GM18499 (cell line): ENCODE measurements around the gene BICDL1.

Source experiments
- ATAC-seq: cut with Tn5 transposase; IDR thresholded peaks from one replicate; pipeline ENCODE4 v1.9.1; 2021; ENCODE audit warnings: moderate number of reproducible peaks; ENCODE audit not compliant: insufficient read depth, unreplicated experiment

The BICDL1 gene

GRCh38 chr12:120076651-120077050 is 87.6 kb downstream of the BICDL1 start:
- no peak for ATAC-seq

GRCh38 chr12:120077260-120077659 is 88.2 kb downstream of the BICDL1 start:
- no peak for ATAC-seq

GRCh38 chr12:120078868-120079267 is 89.8 kb downstream of the BICDL1 start:
- ATAC-seq, result no peak

DNA sequence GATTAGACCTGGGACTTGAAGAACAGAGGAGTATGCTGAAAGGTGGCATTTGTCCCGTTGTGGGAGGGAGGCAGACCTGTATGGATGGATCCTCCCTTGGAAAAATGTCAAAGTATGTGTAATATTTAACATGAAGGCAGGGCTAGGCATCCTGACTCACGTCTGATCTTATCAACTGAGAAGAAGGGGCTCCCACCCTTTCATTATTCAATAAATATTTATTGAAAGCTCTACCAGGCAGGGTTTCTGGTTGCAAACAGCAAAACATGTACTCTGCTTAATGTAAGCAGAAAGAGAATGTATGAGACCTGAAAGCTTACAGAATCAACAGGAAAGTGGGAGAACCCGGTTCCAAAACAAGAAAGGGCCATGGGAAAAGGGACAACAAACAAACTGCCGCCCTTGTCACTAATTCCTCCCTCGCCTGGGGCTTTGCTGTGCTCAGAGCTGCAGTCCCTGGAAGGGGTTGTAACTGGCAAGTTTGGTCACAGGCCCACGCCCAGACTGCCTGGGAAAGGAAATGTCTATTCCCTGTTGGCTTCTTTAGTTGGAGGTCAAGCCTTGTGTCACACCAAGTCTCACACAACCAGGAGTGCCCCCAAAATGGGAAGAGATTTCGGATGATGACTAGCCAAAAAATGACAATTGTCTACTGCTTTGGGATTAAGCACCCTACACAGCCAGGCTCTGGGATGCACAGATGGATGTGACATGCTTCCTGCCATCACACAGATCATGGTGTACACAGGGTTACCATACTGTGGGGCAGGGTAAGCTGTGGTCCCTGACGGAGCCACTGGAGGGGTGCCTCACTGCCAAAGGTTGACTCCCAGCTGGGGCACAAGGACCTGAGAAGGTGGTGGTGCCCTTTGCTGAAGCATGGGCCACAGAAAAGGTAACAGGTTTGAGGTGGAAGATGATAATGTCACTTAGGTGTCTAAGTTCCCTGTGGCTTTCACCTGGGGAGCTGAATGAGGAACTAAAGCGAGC is 90.7 kb downstream of the BICDL1 start:
- no peak for ATAC-seq

- ATAC-seq, result no peak
Measured at GRCh38 chr12:120081641-120082040, 92.6 kb downstream of the BICDL1 start.

DNA sequence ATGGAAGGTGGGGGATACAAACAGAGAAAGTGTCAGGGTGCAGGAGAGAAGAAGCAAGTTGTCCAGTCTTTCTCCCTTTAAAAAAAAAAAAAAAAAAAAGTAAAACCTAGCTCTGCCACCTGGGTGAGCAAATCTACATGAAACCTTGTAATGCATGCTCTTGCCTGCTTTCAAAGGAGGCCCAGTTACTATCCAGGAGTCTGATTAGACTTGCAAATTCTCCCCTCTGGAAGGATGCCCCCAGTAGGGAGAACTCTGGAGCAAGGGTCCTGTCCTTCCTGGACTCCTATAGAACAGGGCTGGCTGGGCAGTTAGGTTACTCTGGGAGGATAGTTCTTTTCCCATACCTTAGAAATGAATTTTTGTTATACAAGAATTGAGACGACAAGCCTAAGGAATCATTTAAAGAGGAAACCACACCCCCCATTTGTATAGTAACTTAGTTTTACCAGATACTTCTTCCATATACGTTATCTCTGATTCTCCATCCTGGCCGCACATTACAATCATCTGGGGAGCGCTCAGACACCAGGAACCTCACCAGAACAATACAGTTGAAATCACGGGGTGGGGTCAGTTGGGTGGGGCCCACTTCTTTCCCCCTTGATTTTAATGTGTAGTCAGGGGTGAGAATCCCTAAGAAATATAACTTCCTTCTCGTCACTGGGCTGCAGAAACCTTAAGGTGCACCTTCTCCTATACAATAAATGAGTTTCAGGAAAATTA is 97.0 kb downstream of the BICDL1 start:
- no peak for ATAC-seq

DNA sequence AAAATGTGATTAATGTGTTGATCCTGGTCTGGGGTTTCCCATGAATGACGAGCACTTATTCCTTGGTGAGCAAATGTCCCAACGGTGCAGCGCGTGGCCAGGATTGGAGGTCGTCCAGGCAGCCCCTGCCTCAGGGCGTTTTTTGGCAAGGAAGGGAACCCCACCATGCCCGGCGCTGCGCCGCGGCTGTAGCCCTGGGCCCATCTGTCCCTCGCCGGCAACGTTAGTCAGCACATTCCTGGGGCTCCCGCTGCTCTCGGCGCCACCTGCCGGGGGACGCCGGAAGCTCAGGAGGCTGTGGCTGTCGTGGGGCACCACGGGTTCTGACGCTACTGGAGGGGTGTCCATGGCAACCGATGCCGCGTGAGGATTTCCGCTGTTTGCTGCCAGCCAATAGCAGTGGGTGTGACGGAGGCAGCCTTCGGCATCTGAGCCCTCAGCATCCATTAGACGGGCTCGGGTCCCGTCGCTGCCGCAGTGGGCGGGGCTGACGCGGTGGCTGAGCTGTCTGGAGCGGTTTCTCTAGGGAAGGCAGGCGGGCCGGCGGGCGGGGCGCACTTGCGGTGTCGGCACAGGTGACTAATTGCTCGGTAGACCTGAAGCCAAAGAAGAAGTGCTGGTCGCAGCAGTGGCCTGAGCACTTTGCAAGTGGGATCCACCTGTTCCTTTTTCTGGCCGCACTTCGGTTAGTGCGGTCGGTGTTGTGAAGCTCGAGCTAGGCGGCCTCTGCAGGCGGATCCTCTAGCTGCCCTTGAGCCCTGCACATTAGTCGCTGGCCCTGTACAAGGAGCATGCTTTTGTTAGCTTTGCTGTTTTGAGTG is 98.0 kb downstream of the BICDL1 start:
- peak; percentile 95 for ATAC-seq

GRCh38 chr12:120089105-120089504 is 100.1 kb downstream of the BICDL1 start:
- no peak for ATAC-seq

DNA sequence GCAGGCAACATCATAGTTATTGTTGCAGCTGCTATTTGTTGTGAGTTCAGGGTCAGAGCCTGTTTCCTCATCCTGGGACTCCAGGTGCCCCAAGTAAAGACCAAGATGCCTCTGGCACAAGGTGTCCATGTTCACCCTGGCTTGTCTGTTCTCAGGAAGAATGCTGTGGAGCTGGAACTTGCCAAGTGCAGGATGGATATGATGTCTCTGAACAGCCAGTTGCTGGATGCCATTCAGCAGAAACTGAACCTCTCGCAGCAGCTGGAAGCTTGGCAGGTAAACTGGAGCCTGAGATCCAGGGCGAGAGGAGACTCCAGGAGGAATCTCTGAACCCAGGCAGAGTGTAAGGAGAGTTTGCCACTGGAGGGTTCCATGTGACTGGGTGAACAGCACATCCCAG is 100.8 kb downstream of the BICDL1 start:
- no peak for ATAC-seq

- ATAC-seq, result no peak
Measured at GRCh38 chr12:120090206-120090605, 101.2 kb downstream of the BICDL1 start.

GRCh38 chr12:120090626-120091295 is 101.7 kb downstream of the BICDL1 start:
- no peak for ATAC-seq

DNA sequence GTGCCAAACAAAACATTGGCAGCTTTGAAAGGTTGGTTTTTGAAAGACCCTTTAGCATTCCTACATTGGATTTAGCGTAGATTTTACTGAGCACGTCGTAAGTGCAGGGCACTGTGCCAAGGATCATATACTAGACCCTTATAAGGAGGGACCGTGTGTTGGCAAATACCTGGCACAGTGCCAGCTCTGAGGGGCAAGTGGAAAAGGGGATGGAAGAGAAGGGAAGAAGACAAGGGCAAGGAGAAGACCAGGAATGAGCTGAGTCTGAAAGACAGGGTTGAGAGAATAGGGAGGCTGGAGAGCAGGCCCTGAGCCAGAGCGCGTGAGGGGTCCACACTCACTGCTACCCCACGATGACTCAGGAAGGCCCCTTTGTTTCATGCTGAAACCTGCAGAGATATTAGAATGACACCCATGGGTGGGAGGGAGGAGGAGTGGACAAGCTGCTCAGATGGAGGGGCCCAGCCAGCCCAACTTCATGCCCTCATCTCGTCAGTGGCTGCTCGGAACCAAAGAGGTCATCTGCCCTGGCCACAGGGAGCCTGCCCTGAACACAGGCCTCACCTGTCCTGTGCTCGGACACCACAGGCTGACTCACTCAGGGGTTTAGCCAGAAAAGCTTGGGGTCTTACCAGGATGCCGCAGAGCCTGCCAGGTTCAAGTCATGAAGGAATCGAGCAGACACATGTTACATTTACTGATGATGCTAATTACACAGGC is 102.5 kb downstream of the BICDL1 start:
- ATAC-seq, result no peak

DNA sequence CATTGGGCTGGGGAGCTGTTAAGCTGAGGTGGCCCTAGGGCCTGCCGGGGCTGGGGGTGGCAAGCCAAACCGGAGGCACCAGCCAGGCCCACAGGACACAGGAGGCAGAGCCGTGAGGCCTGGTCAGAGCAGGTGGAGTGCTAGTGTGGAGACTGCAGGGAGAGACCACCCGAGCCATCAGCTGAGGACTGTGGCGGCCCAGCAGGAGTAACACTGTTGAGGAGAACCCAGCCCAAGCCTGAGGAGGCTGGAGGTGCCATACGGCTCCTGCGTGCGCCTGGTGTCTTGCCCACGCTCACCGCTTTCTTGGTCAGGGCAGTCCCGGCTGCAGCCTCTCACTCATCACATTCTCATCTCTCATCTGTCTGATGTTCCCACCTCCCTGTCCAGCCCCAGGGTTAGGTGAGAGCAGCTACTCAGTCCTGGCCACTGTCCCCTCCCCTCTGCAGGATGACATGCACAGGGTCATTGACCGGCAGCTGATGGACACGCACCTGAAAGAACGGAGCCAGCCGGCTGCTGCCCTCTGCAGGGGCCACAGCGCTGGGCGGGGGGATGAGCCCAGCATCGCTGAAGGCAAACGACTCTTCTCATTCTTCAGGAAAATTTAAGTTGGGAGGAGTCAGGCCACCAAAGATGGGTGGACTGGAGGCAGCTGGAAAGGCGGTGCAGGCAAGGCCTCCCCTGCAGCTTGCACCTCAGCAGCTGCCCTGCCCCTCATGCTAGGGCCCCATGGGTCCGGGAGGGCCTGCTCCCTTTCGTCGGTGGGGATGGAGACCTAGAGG is 103.7 kb downstream of the BICDL1 start:
- ATAC-seq, result no peak

DNA sequence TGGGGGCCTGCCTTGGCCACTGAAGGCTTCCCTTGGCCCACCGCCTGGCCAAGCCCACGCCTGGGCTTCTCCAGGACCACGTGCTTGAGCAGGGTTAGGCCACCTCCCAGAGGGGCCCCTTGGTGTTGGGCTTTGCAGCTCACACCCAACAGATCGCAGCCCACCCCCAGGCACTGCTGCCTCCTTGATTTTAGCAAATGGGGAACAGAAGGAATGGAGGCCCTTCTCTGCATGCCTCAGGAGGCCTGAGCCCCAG is 104.2 kb downstream of the BICDL1 start:
- no peak for ATAC-seq

- no peak for ATAC-seq
Measured at GRCh38 chr12:120093592-120094355, 104.7 kb downstream of the BICDL1 start.

GRCh38 chr12:120094485-120094884 is 105.4 kb downstream of the BICDL1 start:
- ATAC-seq, result no peak

DNA sequence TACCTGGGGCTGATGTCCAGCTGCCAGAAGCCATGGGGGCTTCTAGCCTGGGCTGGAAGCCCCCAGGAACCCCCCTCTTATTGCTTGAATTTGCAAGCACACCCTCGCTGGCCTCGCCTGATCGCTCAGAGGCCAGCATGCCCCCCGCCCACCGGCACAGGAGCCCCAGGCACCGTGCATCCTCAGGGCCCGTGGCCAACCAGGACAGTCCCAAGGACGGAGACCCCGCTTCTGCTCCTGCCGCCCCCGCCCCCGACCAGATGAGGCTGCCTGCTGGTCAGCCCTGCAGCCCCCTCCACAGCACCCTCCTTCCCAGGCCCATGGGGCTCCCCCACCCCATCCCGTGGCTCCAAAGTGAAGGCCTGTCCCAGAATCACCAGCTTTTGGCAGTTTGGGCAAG is 106.3 kb downstream of the BICDL1 start:
- no peak for ATAC-seq

GRCh38 chr12:120095736-120096135 is 106.7 kb downstream of the BICDL1 start:
- ATAC-seq, result no peak
